OCI-LY1 (cell line): ENCODE results near the gene ONECUT3.

ENCODE experiments used
- H2AFZ ChIP-seq: fragments of 200-600 bp; sonication (generic), shearing (Covaris generic); 2 replicates; pipeline ENCODE4 v1.6.0; 2014; ENCODE audit warnings: antibody characterized with exemption, mild to moderate bottlenecking, low read length
- H3F3A ChIP-seq: fragments of 200-600 bp; sonication (generic), shearing (Covaris generic); 2 replicates; pipeline ENCODE4 v1.6.0; 2014; ENCODE audit warnings: mild to moderate bottlenecking, antibody characterized with exemption, low read length, moderate library complexity; ENCODE audit not compliant: insufficient read depth
- H3K27ac ChIP-seq: fragments of 200-600 bp; sonication (generic); 2 replicates; pipeline ENCODE4 v1.5.1; 2014; ENCODE audit warnings: low read length, mixed run types, mild to moderate bottlenecking, low read depth; ENCODE audit not compliant: poor library complexity, severe bottlenecking
- H3K27me3 ChIP-seq: fragments of 200-600 bp; sonication (generic); 2 replicates; pipeline ENCODE4 v1.6.0; 2014; ENCODE audit warnings: antibody characterized with exemption, mild to moderate bottlenecking, low read length, moderate library complexity; ENCODE audit not compliant: insufficient read depth
- H3K36me3 ChIP-seq: fragments of 200-600 bp; sonication (generic); 2 replicates; pipeline ENCODE4 v1.6.1; 2014; ENCODE audit warnings: mild to moderate bottlenecking, antibody characterized with exemption, low read length, moderate library complexity, mixed read lengths; ENCODE audit not compliant: insufficient read depth
- H3K4me1 ChIP-seq: fragments of 200-600 bp; sonication (generic); 2 replicates; pipeline ENCODE4 v1.5.1; 2014; ENCODE audit warnings: mild to moderate bottlenecking, low read length, moderate library complexity; ENCODE audit not compliant: insufficient read depth, severe bottlenecking
- H3K4me2 ChIP-seq: fragments of 200-600 bp; sonication (generic), shearing (Covaris generic); 2 replicates; pipeline ENCODE4 v1.6.1; 2014; ENCODE audit warnings: low read length
- H3K4me3 ChIP-seq: fragments of 200-600 bp; sonication (generic); 2 replicates; pipeline ENCODE4 v1.5.1; 2014; ENCODE audit warnings: low read length, low read depth, mild to moderate bottlenecking, mixed read lengths; ENCODE audit not compliant: poor library complexity, severe bottlenecking
- H3K79me2 ChIP-seq: fragments of 200-600 bp; shearing (Covaris generic); 2 replicates; pipeline ENCODE4 v1.6.1; 2016; ENCODE audit warnings: mixed run types, low read length, mixed read lengths; ENCODE audit not compliant: insufficient read depth
- H3K9ac ChIP-seq: fragments of 200-600 bp; sonication (generic), shearing (Covaris generic); 2 replicates; pipeline ENCODE4 v1.6.1; 2014; ENCODE audit warnings: mild to moderate bottlenecking, low read length, mixed read lengths
- H3K9me2 ChIP-seq: fragments of 200-600 bp; sonication (generic), shearing (Covaris generic); 2 replicates; pipeline ENCODE4 v1.6.1; 2014; ENCODE audit warnings: low read depth, mild to moderate bottlenecking, low read length, mixed read lengths
- H3K9me3 ChIP-seq: fragments of 200-600 bp; shearing (Covaris generic); 2 replicates; pipeline ENCODE4 v1.6.1; 2014; ENCODE audit warnings: low read length, mixed read lengths
- H4K20me1 ChIP-seq: fragments of 200-600 bp; sonication (generic), shearing (Covaris generic); 2 replicates; pipeline ENCODE4 v1.6.0; 2016; ENCODE audit warnings: mild to moderate bottlenecking, low read length; ENCODE audit not compliant: insufficient read depth
- EZH2 ChIP-seq: fragments of 200-600 bp; sonication (generic), shearing (Covaris generic); IDR thresholded peaks from 2 replicates; pipeline ENCODE4 v1.8.0; 2017; ENCODE audit warnings: borderline replicate concordance, mixed run types, mild to moderate bottlenecking, antibody characterized with exemption, low read length, moderate library complexity, mixed read lengths
- TF ChIP-seq, protein P1 (sequence below): fragments of 200-600 bp; sonication (generic), shearing (Covaris generic); IDR thresholded peaks from 2 replicates; pipeline ENCODE4 v1.5.1; 2017; ENCODE audit warnings: mild to moderate bottlenecking, antibody characterized with exemption, low read length, moderate library complexity, mixed read lengths

ONECUT3 gene

DNA sequence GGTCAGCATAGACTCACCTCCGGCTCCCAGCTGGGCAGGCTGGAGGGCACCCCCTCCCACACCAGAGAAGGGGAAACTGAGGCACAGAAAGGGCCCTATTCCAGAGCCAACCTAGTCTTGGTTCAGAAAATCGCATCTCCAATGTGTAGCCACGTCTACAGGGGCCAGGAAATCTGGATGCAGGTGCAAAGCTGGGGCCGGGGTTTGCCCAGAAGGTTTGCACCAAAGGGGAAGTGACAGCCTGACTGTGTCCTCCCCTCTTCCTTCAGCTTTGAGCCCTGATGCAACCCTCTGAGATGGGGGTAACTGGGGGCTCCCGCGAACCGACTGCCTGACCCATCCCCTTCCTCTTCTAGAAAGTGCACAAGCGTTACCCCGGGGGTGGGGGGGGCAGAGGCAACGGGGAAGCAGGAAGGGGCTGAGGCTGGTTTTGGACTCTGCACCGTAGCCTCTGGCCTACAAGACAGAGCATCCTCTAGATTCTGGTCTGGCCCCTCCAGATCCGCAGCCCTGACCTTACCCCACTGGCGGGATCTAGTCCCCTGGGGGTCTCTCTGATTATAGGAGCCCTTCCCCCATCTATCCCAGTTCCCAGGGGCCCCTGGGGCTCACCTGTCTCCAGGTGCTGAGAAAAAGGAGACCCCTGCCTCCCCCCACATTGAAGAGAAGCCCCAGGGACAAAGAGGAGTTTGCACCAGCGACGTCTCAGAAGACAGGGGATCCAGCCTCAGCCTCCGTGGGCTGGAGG is 1.1 kb upstream of the ONECUT3 start:
- Histone ChIP-seq H3K9me2 (no peaks in the 10 kb centered on the region), H3K9ac (no peak overlapping the region), H3K36me3 (no peaks in the 10 kb centered on the region), H3K4me2 (no peak overlapping the region), H3K4me3 (no peak overlapping the region), H3F3A (no peaks in the 10 kb centered on the region), H3K27ac (no peak overlapping the region), H2AFZ (no peak overlapping the region), H4K20me1 (no peaks in the 10 kb centered on the region), H3K79me2 (no peaks in the 10 kb centered on the region), H3K4me1 (no peaks in the 10 kb centered on the region), H3K9me3 (no peaks in the 10 kb centered on the region), H3K27me3 (no peaks in the 10 kb centered on the region)
- TF ChIP-seq EZH2 = no peak
- TF ChIP-seq, protein P1, sequence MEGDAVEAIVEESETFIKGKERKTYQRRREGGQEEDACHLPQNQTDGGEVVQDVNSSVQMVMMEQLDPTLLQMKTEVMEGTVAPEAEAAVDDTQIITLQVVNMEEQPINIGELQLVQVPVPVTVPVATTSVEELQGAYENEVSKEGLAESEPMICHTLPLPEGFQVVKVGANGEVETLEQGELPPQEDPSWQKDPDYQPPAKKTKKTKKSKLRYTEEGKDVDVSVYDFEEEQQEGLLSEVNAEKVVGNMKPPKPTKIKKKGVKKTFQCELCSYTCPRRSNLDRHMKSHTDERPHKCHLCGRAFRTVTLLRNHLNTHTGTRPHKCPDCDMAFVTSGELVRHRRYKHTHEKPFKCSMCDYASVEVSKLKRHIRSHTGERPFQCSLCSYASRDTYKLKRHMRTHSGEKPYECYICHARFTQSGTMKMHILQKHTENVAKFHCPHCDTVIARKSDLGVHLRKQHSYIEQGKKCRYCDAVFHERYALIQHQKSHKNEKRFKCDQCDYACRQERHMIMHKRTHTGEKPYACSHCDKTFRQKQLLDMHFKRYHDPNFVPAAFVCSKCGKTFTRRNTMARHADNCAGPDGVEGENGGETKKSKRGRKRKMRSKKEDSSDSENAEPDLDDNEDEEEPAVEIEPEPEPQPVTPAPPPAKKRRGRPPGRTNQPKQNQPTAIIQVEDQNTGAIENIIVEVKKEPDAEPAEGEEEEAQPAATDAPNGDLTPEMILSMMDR = no peak

GRCh38 chr19:1754018-1754635 is 821 bp downstream of the ONECUT3 start:
- Histone ChIP-seq H3K27ac (no peak overlapping the region), H3K27me3 (no peaks in the 10 kb centered on the region), H3K9ac (no peak overlapping the region)

DNA sequence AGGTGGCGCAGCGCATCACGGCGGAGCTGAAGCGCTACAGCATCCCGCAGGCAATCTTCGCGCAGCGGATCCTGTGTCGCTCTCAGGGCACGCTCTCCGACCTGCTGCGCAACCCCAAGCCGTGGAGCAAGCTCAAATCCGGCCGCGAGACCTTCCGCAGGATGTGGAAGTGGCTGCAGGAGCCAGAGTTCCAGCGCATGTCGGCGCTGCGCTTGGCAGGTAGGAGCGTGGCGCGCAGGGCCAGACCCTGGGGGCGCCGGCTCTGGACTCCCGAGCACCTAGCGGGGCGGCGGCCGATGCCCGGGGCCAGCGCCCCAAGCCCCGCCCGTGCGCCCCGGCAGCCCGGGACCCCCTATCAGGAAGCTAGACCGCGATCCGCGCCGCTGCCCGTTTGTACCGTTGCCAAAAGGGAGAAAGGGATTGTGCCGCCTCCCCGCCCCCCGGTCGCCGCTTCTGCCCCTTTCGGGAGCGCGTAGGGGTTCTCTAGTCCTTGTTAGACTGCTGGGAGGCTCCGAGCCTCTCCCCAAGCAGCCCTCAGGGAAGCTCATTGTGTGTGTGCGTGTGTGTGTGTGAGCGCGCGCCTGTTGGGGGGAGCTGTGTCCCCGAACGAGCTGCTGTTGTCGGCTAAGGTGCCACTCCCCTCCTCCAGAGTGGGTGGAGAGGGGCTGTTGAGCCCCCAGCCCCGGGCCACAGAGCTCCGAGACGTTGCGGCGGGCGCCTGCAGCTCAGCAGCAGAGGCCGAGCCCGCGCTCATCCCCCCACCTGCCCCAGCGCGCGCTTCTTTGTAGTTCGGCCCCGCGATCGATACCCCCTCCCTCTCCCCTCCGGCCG is 1.5 kb downstream of the ONECUT3 start:
- Histone ChIP-seq H3K79me2 (no peaks in the 10 kb centered on the region), H3F3A (no peaks in the 10 kb centered on the region), H3K9me3 (no peaks in the 10 kb centered on the region), H2AFZ (no peak overlapping the region), H3K27me3 (no peaks in the 10 kb centered on the region), H3K27ac (no peak overlapping the region), H3K9me2 (no peaks in the 10 kb centered on the region), H3K9ac (no peak overlapping the region), H4K20me1 (no peaks in the 10 kb centered on the region), H3K4me2 (no peak overlapping the region), H3K4me1 (no peaks in the 10 kb centered on the region), H3K36me3 (no peaks in the 10 kb centered on the region), H3K4me3 (no peak overlapping the region)
- TF ChIP-seq EZH2 = no peak
- TF ChIP-seq, protein P1 = no peak

More at GRCh38 chr19:1754018-1754635, 821 bp downstream of the ONECUT3 start:
- no peak overlapping the region for H3K4me3 ChIP-seq
- H3K9me2 ChIP-seq = no peaks in the 10 kb centered on the region
- no peak for TF ChIP-seq EZH2
- TF ChIP-seq, protein P1 = no peak
- no peaks in the 10 kb centered on the region for H3K79me2 ChIP-seq
- H4K20me1 ChIP-seq = no peaks in the 10 kb centered on the region
- H3F3A ChIP-seq = no peaks in the 10 kb centered on the region
- H2AFZ ChIP-seq = no peak overlapping the region
- no peaks in the 10 kb centered on the region for H3K4me1 ChIP-seq
- no peak overlapping the region for H3K4me2 ChIP-seq
- no peaks in the 10 kb centered on the region for H3K36me3 ChIP-seq
- no peaks in the 10 kb centered on the region for H3K9me3 ChIP-seq
